Measurements from ENCODE around the gene OST4. TPM values are rescaled to one million over a fixed set of nuclear protein-coding genes. Genes with fewer than 3 reads are reported as not detected.

Gene OST4
- total and polyA plus RNA-seq, 7 donors = 244 to 688 (median 413) TPM

- intact Hi-C loops (cut with DNase I) = loop anchor here (5.0 kb wide), 2 partner anchors 57 to 123 kb away; partner anchors contain the start of genes ATRAID, SLC5A6 and TMEM214
- H3K27ac ChIP-seq = no peak overlapping the region
- peaks cover 0 to 31% (median 26%) of the 10 kb centered on the region in 4 donors for H3K4me1 ChIP-seq
- H3K36me3 ChIP-seq = no peaks in the 10 kb centered on the region
- H3K9me3 ChIP-seq = no peaks in the 10 kb centered on the region
- H3K4me3 ChIP-seq = no peak overlapping the region
- TF ChIP-seq POLR2AphosphoS5 (IDR thresholded peaks at IDR 0.05) (no peak), POLR2A (IDR thresholded peaks at IDR 0.05) (no peak), CTCF (IDR thresholded peaks at IDR 0.05) (no peak), EP300 (IDR thresholded peaks at IDR 0.05) (no peak)
- WGBS, 2 donors = 92 to 94% methylated on average over 14 of the region's 14 CpGs
- no peaks in the 10 kb centered on the region for H3K27me3 ChIP-seq
- no peak for DNase-seq
These were observed 17.9 kb upstream of the OST4 start for GRCh38 chr2:27089111-27089954.

GRCh38 chr2:27088634-27089033, 17.2 kb upstream of the OST4 start:
- Histone ChIP-seq H3K4me3 (no peak overlapping the region), H3K27ac (no peak overlapping the region), H3K36me3 (peaks cover 0 to 3% (median 0%) of the 10 kb centered on the region in 4 donors), H3K4me1 (peaks cover 0 to 38% (median 33%) of the 10 kb centered on the region in 4 donors), H3K27me3 (no peaks in the 10 kb centered on the region), H3K9me3 (no peaks in the 10 kb centered on the region)
- TF ChIP-seq CTCF (IDR thresholded peaks at IDR 0.05) (no peak), EP300 (IDR thresholded peaks at IDR 0.05) (no peak), POLR2AphosphoS5 (IDR thresholded peaks at IDR 0.05) (no peak), POLR2A (IDR thresholded peaks at IDR 0.05) (no peak)
- DNase-seq = no peak
- WGBS, 2 donors = 56 to 88% methylated on average over 6 of the region's 6 CpGs
- intact Hi-C loops (cut with DNase I) = loop anchor here (5.0 kb wide), 2 partner anchors 56 to 124 kb away; partner anchors contain the start of genes ATRAID, SLC5A6 and TMEM214

- peaks cover 0 to 10% (median 2%) of the 10 kb centered on the region in 4 donors for H3K36me3 ChIP-seq
- no peak for DNase-seq
- intact Hi-C loops (cut with DNase I) = loop anchor here (5.0 kb wide), 2 partner anchors 56 to 124 kb away; partner anchors contain the start of genes ATRAID, SLC5A6 and TMEM214
- TF ChIP-seq CTCF (IDR thresholded peaks at IDR 0.05) = no peak
- no peak for TF ChIP-seq POLR2AphosphoS5 (IDR thresholded peaks at IDR 0.05)
- H3K27ac ChIP-seq = no peak overlapping the region
- no peaks in the 10 kb centered on the region for H3K27me3 ChIP-seq
- no peak overlapping the region for H3K4me3 ChIP-seq
- WGBS, 2 donors = 87 to 92% methylated on average over 5 of the region's 5 CpGs
- peaks cover 0 to 45% (median 40%) of the 10 kb centered on the region in 4 donors for H3K4me1 ChIP-seq
- H3K9me3 ChIP-seq = no peaks in the 10 kb centered on the region
These were observed 16.5 kb upstream of the OST4 start for GRCh38 chr2:27087823-27088410.

- Histone ChIP-seq H3K27ac (peak within 1 kb of the TSS; percentile 88 to 98 (median 96)), H3K9me3 (no peaks in the 10 kb centered on the region), H3K27me3 (no peaks in the 10 kb centered on the region), H3K36me3 (peaks cover 7 to 20% (median 11%) of the 10 kb centered on the region in 4 donors), H3K4me3 (peak within 1 kb of the TSS; percentile 46 to 63 (median 55)), H3K4me1 (peaks cover 0 to 54% (median 50%) of the 10 kb centered on the region in 4 donors)
- intact Hi-C loops (cut with DNase I) = loop anchor here (1.0 to 5.0 kb wide), 3 partner anchors 37 to 125 kb away; partner anchors contain the start of genes ATRAID, SLC5A6 and TMEM214
- peak in 2 of 4 donors; percentile 52 to 75 for TF ChIP-seq POLR2AphosphoS5 (IDR thresholded peaks at IDR 0.05)
- no peak for TF ChIP-seq POLR2A (IDR thresholded peaks at IDR 0.05)
- WGBS, 2 donors = 8 to 14% methylated on average over 54 of the region's 54 CpGs
- DNase-seq = peak; percentile 88
These were observed 15.5 kb upstream of the OST4 start, which contains the start of gene KHK for GRCh38 chr2:27086724-27087593. KHK (plus strand) TSS chr2:27086772; CDS start chr2:27087260, 488 bp downstream.

Data from sigmoid colon (tissue), 7 donors.